IMR-90 (cell line): ENCODE results near the gene CD38. TPM values are rescaled to one million over a fixed set of nuclear protein-coding genes. Genes with fewer than 3 reads are reported as not detected.

ENCODE experiments used
- ATAC-seq: fragments of 200-7000 bp; cut with Tn5 transposase; 2 replicates; pipeline ENCODE4 v1.9.1; 2020; ENCODE audit warnings: low read depth, mild to moderate bottlenecking, moderate library complexity
- BruUV-seq: library from RNA; stranded (reverse); fragments of 400-500 nt; replicated peaks from 2 replicates; lab custom pipeline; 2021; lab: Mats Ljungman, UMichigan
- CTCF ChIA-PET: fragments of 300-600 bp; formaldehyde crosslinking; extraction: SDS; loops from one replicate; lab custom pipeline; 2021; ENCODE audit warnings: antibody characterized with exemption; lab: Yijun Ruan, JAX
- POLR2A ChIA-PET: fragments of 300-600 bp; sonication (Branson Sonifier 250); formaldehyde crosslinking; loops from one replicate; lab custom pipeline; 2022; ENCODE audit warnings: antibody characterized with exemption; ENCODE audit not compliant: unreplicated experiment; lab: Charles Lee
- DNase-seq: peaks from one replicate; pipeline ENCODE4 v3.0.0; 2013
- H2AFZ ChIP-seq: replicated peaks from 2 replicates; pipeline ENCODE3; 2013; ENCODE audit warnings: low read length, mild to moderate bottlenecking; ENCODE audit not compliant: poor library complexity
- H2AK5ac ChIP-seq: 2 replicates; pipeline ENCODE4 v1.6.1; 2013; ENCODE audit warnings: low read depth, low read length, inconsistent platforms
- H2AK9ac ChIP-seq: replicated peaks from 2 replicates; pipeline ENCODE3; 2013; ENCODE audit warnings: mild to moderate bottlenecking, low read depth, low read length, moderate library complexity; ENCODE audit not compliant: poor library complexity
- H2BK120ac ChIP-seq: 2 replicates; pipeline ENCODE4 v1.6.1; 2013; ENCODE audit warnings: low read depth, low read length, inconsistent platforms
- H2BK15ac ChIP-seq: 3 replicates; pipeline ENCODE4 v1.6.1; 2013; ENCODE audit warnings: low read depth, low read length, inconsistent platforms
- H2BK20ac ChIP-seq: 2 replicates; pipeline ENCODE4 v1.6.1; 2013; ENCODE audit warnings: low read depth, mild to moderate bottlenecking, inconsistent platforms, low read length, moderate library complexity
- H2BK5ac ChIP-seq: 2 replicates; pipeline ENCODE4 v1.6.1; 2013; ENCODE audit warnings: mild to moderate bottlenecking, low read depth, low read length, inconsistent platforms; ENCODE audit not compliant: poor library complexity, severe bottlenecking
- H3K14ac ChIP-seq: replicated peaks from 2 replicates; pipeline ENCODE4 v1.6.1; 2013; ENCODE audit warnings: low read depth, low read length, inconsistent platforms
- H3K18ac ChIP-seq: 2 replicates; pipeline ENCODE4 v1.6.1; 2013; ENCODE audit warnings: low read depth, low read length, control low read depth
- H3K23ac ChIP-seq: 2 replicates; pipeline ENCODE4 v1.6.1; 2013; ENCODE audit warnings: low read depth, low read length, inconsistent platforms
- H3K27ac ChIP-seq: 2 replicates; pipeline ENCODE4 v1.5.1; 2013; ENCODE audit warnings: mild to moderate bottlenecking, control low read depth, low read length; ENCODE audit not compliant: insufficient read depth
- H3K27me3 ChIP-seq: 2 replicates; pipeline ENCODE4 v1.6.1; 2013; ENCODE audit warnings: low read length; ENCODE audit not compliant: control insufficient read depth, insufficient read depth
- H3K36me3 ChIP-seq: 2 replicates; pipeline ENCODE4 v1.6.1; 2013; ENCODE audit warnings: low read length, mixed read lengths; ENCODE audit not compliant: control insufficient read depth, insufficient read depth
- H3K4ac ChIP-seq: 2 replicates; pipeline ENCODE4 v1.6.1; 2013; ENCODE audit warnings: low read depth, low read length, inconsistent platforms
- H3K4me1 ChIP-seq: 2 replicates; pipeline ENCODE4 v1.6.1; 2013; ENCODE audit warnings: low read length, mixed read lengths; ENCODE audit not compliant: control insufficient read depth, insufficient read depth
- H3K4me2 ChIP-seq: 2 replicates; pipeline ENCODE4 v1.6.1; 2013; ENCODE audit warnings: low read depth, mild to moderate bottlenecking, control low read depth, low read length, moderate library complexity
- H3K4me3 ChIP-seq: 2 replicates; pipeline ENCODE4 v1.5.1; 2013; ENCODE audit warnings: low read depth, mild to moderate bottlenecking, control low read depth, low read length, moderate library complexity; ENCODE audit not compliant: insufficient read depth
- H3K56ac ChIP-seq: 2 replicates; pipeline ENCODE4 v1.6.1; 2013; ENCODE audit warnings: low read length, inconsistent platforms; ENCODE audit not compliant: insufficient read depth; ENCODE audit errors: extremely low read depth
- H3K79me1 ChIP-seq, 2 experiments: 2 replicates each; pipeline ENCODE4 v1.6.1; 2013; ENCODE audit warnings: low read length in 2 of 2, inconsistent platforms in 1 of 2, low read depth in 1 of 2
- H3K9ac ChIP-seq: 2 replicates; pipeline ENCODE4 v1.6.1; 2013; ENCODE audit warnings: low read depth, low read length, control low read depth
- H3K9me1 ChIP-seq: 2 replicates; pipeline ENCODE4 v1.6.1; 2013; ENCODE audit warnings: low read length, inconsistent platforms; ENCODE audit not compliant: insufficient read depth
- H3K9me3 ChIP-seq: 2 replicates; pipeline ENCODE4 v1.6.1; 2013; ENCODE audit warnings: low read length; ENCODE audit not compliant: control insufficient read depth, insufficient read depth
- H4K20me1 ChIP-seq: 2 replicates; pipeline ENCODE4 v1.6.1; 2013; ENCODE audit warnings: low read length, inconsistent platforms; ENCODE audit not compliant: insufficient read depth
- H4K5ac ChIP-seq: 2 replicates; pipeline ENCODE4 v1.6.1; 2013; ENCODE audit warnings: mild to moderate bottlenecking, low read depth, low read length, control low read depth
- H4K8ac ChIP-seq, 2 experiments: 2 replicates each; pipeline ENCODE4 v1.6.1; 2013; ENCODE audit warnings: low read depth in 2 of 2, low read length in 2 of 2, control low read depth in 1 of 2, inconsistent platforms in 1 of 2
- H4K91ac ChIP-seq: 2 replicates; pipeline ENCODE4 v1.6.1; 2013; ENCODE audit warnings: low read depth, low read length, inconsistent platforms; ENCODE audit not compliant: insufficient read depth
- BHLHE40 ChIP-seq: fragments of 150-350 bp; IDR thresholded peaks from 2 replicates; pipeline ENCODE4 v1.6.1; 2016; ENCODE audit warnings: mild to moderate bottlenecking, low read depth, low read length
- CEBPB ChIP-seq: IDR thresholded peaks from 2 replicates; pipeline ENCODE4 v1.6.1; 2012; ENCODE audit warnings: low read depth, low read length, improper control_type of control experiment
- CHD1 ChIP-seq: IDR thresholded peaks from 2 replicates; pipeline ENCODE4 v1.6.1; 2012; ENCODE audit warnings: low read depth, low read length, improper control_type of control experiment
- ELK1 ChIP-seq: fragments of 150-350 bp; IDR thresholded peaks from 2 replicates; pipeline ENCODE4 v1.6.1; 2016; ENCODE audit warnings: low read depth, mild to moderate bottlenecking, low read length, moderate library complexity, borderline replicate concordance
- MAFK ChIP-seq: IDR thresholded peaks from 2 replicates; pipeline ENCODE4 v1.6.1; 2012; ENCODE audit warnings: low read depth, low read length, improper control_type of control experiment
- NFE2L2 ChIP-seq: fragments of 150-350 bp; IDR thresholded peaks from 2 replicates; pipeline ENCODE4 v1.6.1; 2016; ENCODE audit warnings: low read depth, mild to moderate bottlenecking, low read length
- POLR2A ChIP-seq: IDR thresholded peaks from 2 replicates; pipeline ENCODE4 v1.6.1; 2012; ENCODE audit warnings: mild to moderate bottlenecking, low read depth, low read length
- RAD21 ChIP-seq: IDR thresholded peaks from 2 replicates; pipeline ENCODE4 v1.6.1; 2012; ENCODE audit warnings: low read length, improper control_type of control experiment
- RFX5 ChIP-seq: IDR thresholded peaks from 2 replicates; pipeline ENCODE4 v1.8.0; 2012; ENCODE audit warnings: low read depth, mild to moderate bottlenecking, low read length, moderate library complexity
- SMC3 ChIP-seq: fragments of 150-350 bp; IDR thresholded peaks from 2 replicates; pipeline ENCODE4 v1.6.1; 2016; ENCODE audit warnings: low read depth, mild to moderate bottlenecking, antibody characterized with exemption, low read length, moderate library complexity
- USF2 ChIP-seq: fragments of 150-350 bp; IDR thresholded peaks from 2 replicates; pipeline ENCODE4 v1.6.1; 2017; ENCODE audit warnings: mild to moderate bottlenecking, antibody characterized with exemption, low read length, low read depth
- WGBS, 2 experiments: methylation state at CpG; one replicate each; pipeline versions ENCODE4 v1.1.5 to v1.1.7; 2013; ENCODE audit warnings: missing lambda C conversion rate in 2 of 2; ENCODE audit not compliant: insufficient read length in 1 of 2; ENCODE audit errors: extremely low coverage in 2 of 2; 5-methylcytosine and 5-hydroxymethylcytosine counted together
- dilution Hi-C: fragments of 300-500 bp; cut with HindIII; formaldehyde crosslinking; loops from one replicate; pipeline ENCODE4 v1.14.3; 2018; ENCODE audit warnings: low sequenced_read_pairs; ENCODE audit not compliant: unreplicated experiment
- in situ Hi-C: fragments of 300-500 bp; cut with MboI; formaldehyde crosslinking; loops from 3 replicates; pipeline ENCODE4 v1.14.3; 2019; ENCODE audit warnings: low sequenced_read_pairs, inconsistent platforms, mixed read lengths
- intact Hi-C: fragments of 100-400 bp; cut with micrococcal nuclease; formaldehyde crosslinking; loops from 2 replicates; pipeline ENCODE4 v1.10.0; 2022
- polyA plus RNA-seq, 3 experiments: library from polyadenylated mRNA; depleted of rRNA; stranded (reverse); fragments of >200 nt; gene quantifications; 2 replicates each; pipeline ENCODE4 v1.2.3, GENCODE V29; 2012; ENCODE audit warnings: low replicate concordance in 1 of 3
- total RNA-seq: library from RNA; depleted of rRNA; stranded (reverse); fragments of >200 nt; gene quantifications from 2 replicates; pipeline ENCODE4 v1.2.3, GENCODE V29; 2012

The CD38 gene
- total and polyA plus RNA-seq, 2 of the 4 experiments (the other 2 are of a cell fraction): not detected

GRCh38 chr4:15799701-15800100 lies 21.6 kb downstream of the CD38 start:
- Histone ChIP-seq H4K91ac (no peak overlapping the region), H4K5ac (no peak overlapping the region), H3K23ac (no peak overlapping the region), H2BK20ac (no peak overlapping the region), H3K36me3 (no peaks in the 10 kb centered on the region), H2BK120ac (no peak overlapping the region), H3K56ac (no peak overlapping the region), H2BK5ac (no peak overlapping the region), H3K18ac (no peak overlapping the region), H4K8ac (no peak overlapping the region), H3K9me1 (no peaks in the 10 kb centered on the region), H3K4me3 (no peak overlapping the region), H3K27ac (no peak overlapping the region), H3K4ac (no peak overlapping the region), H3K14ac (no peak overlapping the region), H3K4me1 (no peaks in the 10 kb centered on the region), H2AFZ (no peak overlapping the region), H3K9ac (no peak overlapping the region), H2BK15ac (no peak overlapping the region), H3K27me3 (peaks cover 13% of the 10 kb centered on the region), H2AK5ac (no peak overlapping the region), H3K9me3 (peaks cover 1% of the 10 kb centered on the region; the same call in 1 of the 2 replicates), H2AK9ac (no peak overlapping the region), H4K20me1 (no peaks in the 10 kb centered on the region), H3K4me2 (no peak overlapping the region), H3K79me1 (no peaks in the 10 kb centered on the region)
- ChIA-PET POLR2A (interaction anchor here (0.6 kb wide), 1 partner anchor 73 kb away, joined by 5 read pairs; no protein-coding TSS in a partner anchor), CTCF (no interaction called here)
- TF ChIP-seq NFE2L2 (no peak), POLR2A (no peak), RAD21 (no peak), SMC3 (no peak), RFX5 (no peak), USF2 (no peak), CHD1 (no peak), ELK1 (no peak), CEBPB (no peak), BHLHE40 (no peak), MAFK (no peak)
- intact Hi-C loops: loop anchor here (10.0 kb wide), 1 partner anchor 465 kb away; no protein-coding TSS in a partner anchor
- BruUV-seq: no TSS peak
- in situ Hi-C loops: loop anchor here (10.0 kb wide), 1 partner anchor 325 kb away; no protein-coding TSS in a partner anchor
- dilution Hi-C loops: no loop called here
- DNase-seq (no peak), ATAC-seq (no peak)
- WGBS, 2 experiments: no CpG with 5 or more reads among the region's 2 CpGs
